ENCODE measurements around the gene CHAC1.

CHAC1 gene

GRCh38 chr15:40985541-40986330, 32.5 kb downstream of the CHAC1 start:
- no peak for DNase-seq (ENCODE audit: low read depth, low spot score)

- DNase-seq (ENCODE audit: low read depth, low spot score): no peak
These were observed 33.5 kb downstream of the CHAC1 start for GRCh38 chr15:40986820-40987219.

GRCh38 chr15:40988156-40988555, 34.9 kb downstream of the CHAC1 start:
- DNase-seq (ENCODE audit: low read depth, low spot score): no peak

- DNase-seq (ENCODE audit: low read depth, low spot score): no peak
These were observed 36.8 kb downstream of the CHAC1 start for GRCh38 chr15:40990080-40990479.

- no peak for DNase-seq (ENCODE audit: low read depth, low spot score)
These were observed 37.5 kb downstream of the CHAC1 start for GRCh38 chr15:40990789-40991188.

- no peak for DNase-seq (ENCODE audit: low read depth, low spot score)
These were observed 38.1 kb downstream of the CHAC1 start for GRCh38 chr15:40991355-40991754.

- no peak for DNase-seq (ENCODE audit: low read depth, low spot score)
These were observed 39.0 kb downstream of the CHAC1 start for GRCh38 chr15:40992241-40992741.

- no peak for DNase-seq (ENCODE audit: low read depth, low spot score)
These were observed 39.6 kb downstream of the CHAC1 start for GRCh38 chr15:40992825-40993224.

- no peak for DNase-seq (ENCODE audit: low read depth, low spot score)
These were observed 42.4 kb downstream of the CHAC1 start for GRCh38 chr15:40995656-40996055.

- DNase-seq (ENCODE audit: low read depth, low spot score): no peak
These were observed 45.9 kb downstream of the CHAC1 start for GRCh38 chr15:40999190-40999589.

GRCh38 chr15:41001524-41002214, 48.4 kb downstream of the CHAC1 start:
- DNase-seq (ENCODE audit: low read depth, low spot score): no peak

GRCh38 chr15:41004490-41004889, 51.2 kb downstream of the CHAC1 start:
- no peak for DNase-seq (ENCODE audit: low read depth, low spot score)

Data from activated naive CD8-positive, alpha-beta T cell treated with anti-CD3 and anti-CD28 coated beads, Interleukin-2, amount 50 U/mL, for 16 hours (primary cell).